OCI-LY1 (cell line): ENCODE data around the gene RFTN1.

Experiments used
- H2AFZ ChIP-seq: fragments of 200-600 bp; sonication (generic), shearing (Covaris generic); 2 replicates; pipeline ENCODE4 v1.6.0; 2014; ENCODE audit warnings: antibody characterized with exemption, mild to moderate bottlenecking, low read length
- H3F3A ChIP-seq: fragments of 200-600 bp; sonication (generic), shearing (Covaris generic); 2 replicates; pipeline ENCODE4 v1.6.0; 2014; ENCODE audit warnings: mild to moderate bottlenecking, antibody characterized with exemption, low read length, moderate library complexity; ENCODE audit not compliant: insufficient read depth
- H3K27ac ChIP-seq: fragments of 200-600 bp; sonication (generic); 2 replicates; pipeline ENCODE4 v1.5.1; 2014; ENCODE audit warnings: low read length, mixed run types, mild to moderate bottlenecking, low read depth; ENCODE audit not compliant: poor library complexity, severe bottlenecking
- H3K27me3 ChIP-seq: fragments of 200-600 bp; sonication (generic); 2 replicates; pipeline ENCODE4 v1.6.0; 2014; ENCODE audit warnings: antibody characterized with exemption, mild to moderate bottlenecking, low read length, moderate library complexity; ENCODE audit not compliant: insufficient read depth
- H3K36me3 ChIP-seq: fragments of 200-600 bp; sonication (generic); 2 replicates; pipeline ENCODE4 v1.6.1; 2014; ENCODE audit warnings: mild to moderate bottlenecking, antibody characterized with exemption, low read length, moderate library complexity, mixed read lengths; ENCODE audit not compliant: insufficient read depth
- H3K4me1 ChIP-seq: fragments of 200-600 bp; sonication (generic); 2 replicates; pipeline ENCODE4 v1.5.1; 2014; ENCODE audit warnings: mild to moderate bottlenecking, low read length, moderate library complexity; ENCODE audit not compliant: insufficient read depth, severe bottlenecking
- H3K4me2 ChIP-seq: fragments of 200-600 bp; sonication (generic), shearing (Covaris generic); 2 replicates; pipeline ENCODE4 v1.6.1; 2014; ENCODE audit warnings: low read length
- H3K4me3 ChIP-seq: fragments of 200-600 bp; sonication (generic); 2 replicates; pipeline ENCODE4 v1.5.1; 2014; ENCODE audit warnings: low read length, low read depth, mild to moderate bottlenecking, mixed read lengths; ENCODE audit not compliant: poor library complexity, severe bottlenecking
- H3K79me2 ChIP-seq: fragments of 200-600 bp; shearing (Covaris generic); 2 replicates; pipeline ENCODE4 v1.6.1; 2016; ENCODE audit warnings: mixed run types, low read length, mixed read lengths; ENCODE audit not compliant: insufficient read depth
- H3K9ac ChIP-seq: fragments of 200-600 bp; sonication (generic), shearing (Covaris generic); 2 replicates; pipeline ENCODE4 v1.6.1; 2014; ENCODE audit warnings: mild to moderate bottlenecking, low read length, mixed read lengths
- H3K9me2 ChIP-seq: fragments of 200-600 bp; sonication (generic), shearing (Covaris generic); 2 replicates; pipeline ENCODE4 v1.6.1; 2014; ENCODE audit warnings: low read depth, mild to moderate bottlenecking, low read length, mixed read lengths
- H3K9me3 ChIP-seq: fragments of 200-600 bp; shearing (Covaris generic); 2 replicates; pipeline ENCODE4 v1.6.1; 2014; ENCODE audit warnings: low read length, mixed read lengths
- H4K20me1 ChIP-seq: fragments of 200-600 bp; sonication (generic), shearing (Covaris generic); 2 replicates; pipeline ENCODE4 v1.6.0; 2016; ENCODE audit warnings: mild to moderate bottlenecking, low read length; ENCODE audit not compliant: insufficient read depth
- CTCF ChIP-seq: fragments of 200-600 bp; sonication (generic), shearing (Covaris generic); IDR thresholded peaks from 2 replicates; pipeline ENCODE4 v1.5.1; 2017; ENCODE audit warnings: mild to moderate bottlenecking, antibody characterized with exemption, low read length, moderate library complexity, mixed read lengths
- EZH2 ChIP-seq: fragments of 200-600 bp; sonication (generic), shearing (Covaris generic); IDR thresholded peaks from 2 replicates; pipeline ENCODE4 v1.8.0; 2017; ENCODE audit warnings: borderline replicate concordance, mixed run types, mild to moderate bottlenecking, antibody characterized with exemption, low read length, moderate library complexity, mixed read lengths

Gene RFTN1

GRCh38 chr3:16290827-16291196 lies 222.7 kb downstream of the RFTN1 start:
- no peak overlapping the region for H3K4me2 ChIP-seq
- H3K36me3 ChIP-seq, result peaks cover 53% of the 10 kb centered on the region
- H3K9ac ChIP-seq, result no peak overlapping the region

DNA sequence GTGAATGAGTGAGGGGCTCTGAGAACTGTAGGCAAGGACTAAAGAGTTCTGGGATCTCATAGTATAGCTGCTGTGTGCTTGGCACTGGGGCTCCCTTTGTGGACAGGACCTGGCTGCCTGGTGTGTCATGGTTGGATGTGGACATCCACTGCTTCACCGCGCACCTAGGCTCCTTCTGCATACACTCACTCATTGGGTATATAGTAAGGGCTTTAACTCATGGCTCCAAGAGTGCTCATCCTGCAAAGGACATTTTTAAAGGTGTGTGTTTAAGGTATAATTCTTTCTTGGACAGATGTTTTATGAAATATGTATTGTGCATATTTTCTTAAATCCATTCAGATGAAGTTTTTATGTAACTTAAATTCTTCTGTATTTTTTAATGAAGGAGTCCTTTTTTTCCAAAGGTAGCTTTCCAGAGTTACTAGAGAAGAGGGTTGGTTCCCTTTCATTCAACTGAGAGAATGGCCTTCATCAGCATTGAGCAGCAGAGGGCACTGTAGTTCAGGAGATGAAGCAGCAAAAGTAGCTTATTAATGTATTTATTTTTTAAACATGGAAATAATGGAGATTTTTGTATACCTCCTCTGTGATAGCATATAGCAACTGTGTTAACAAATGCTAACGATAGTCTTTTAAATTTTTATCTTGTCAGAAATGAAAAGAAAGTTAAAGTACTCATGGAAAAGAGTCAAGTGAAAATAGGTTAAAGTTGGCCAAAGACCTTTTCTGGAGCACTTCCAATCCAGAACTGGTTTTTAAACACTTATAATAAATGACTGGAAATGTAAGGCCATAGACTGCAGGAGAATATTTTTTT lies 223.3 kb downstream of the RFTN1 start:
- Histone ChIP-seq H3F3A (0 out of 2 replicates have a peak, but pooled peaks cover 6% of the 10 kb centered on the region), H3K9me2 (no peaks in the 10 kb centered on the region), H3K4me3 (no peak overlapping the region), H3K9ac (no peak overlapping the region), H3K4me2 (no peak overlapping the region), H3K9me3 (0 out of 2 replicates have a peak, but pooled peaks cover 3% of the 10 kb centered on the region), H3K27ac (peak overlapping the region; percentile 22), H2AFZ (no peak overlapping the region), H3K27me3 (no peaks in the 10 kb centered on the region), H3K36me3 (peaks cover 47% of the 10 kb centered on the region), H3K79me2 (no peaks in the 10 kb centered on the region), H3K4me1 (peaks cover 22% of the 10 kb centered on the region), H4K20me1 (no peaks in the 10 kb centered on the region)
- TF ChIP-seq EZH2 (no peak), CTCF (peak; percentile 88)

More at GRCh38 chr3:16290827-16291196, 222.7 kb downstream of the RFTN1 start:
- H2AFZ ChIP-seq, result no peak overlapping the region
- H3K9me2 ChIP-seq, result no peaks in the 10 kb centered on the region
- H3K79me2 ChIP-seq, result no peaks in the 10 kb centered on the region
- H3K9me3 ChIP-seq, result 0 out of 2 replicates have a peak, but pooled peaks cover 3% of the 10 kb centered on the region
- peaks cover 22% of the 10 kb centered on the region for H3K4me1 ChIP-seq
- no peak overlapping the region for H3K4me3 ChIP-seq
- 0 out of 2 replicates have a peak, but pooled peaks cover 3% of the 10 kb centered on the region for H3F3A ChIP-seq
- H3K27me3 ChIP-seq, result no peaks in the 10 kb centered on the region
- TF ChIP-seq EZH2 (no peak), CTCF (no peak)
- peak overlapping the region; percentile 22 for H3K27ac ChIP-seq
- no peaks in the 10 kb centered on the region for H4K20me1 ChIP-seq

- Histone ChIP-seq H3K4me3 (no peak overlapping the region), H2AFZ (no peak overlapping the region), H3K27me3 (no peaks in the 10 kb centered on the region), H3F3A (0 out of 2 replicates have a peak, but pooled peaks cover 6% of the 10 kb centered on the region), H4K20me1 (no peaks in the 10 kb centered on the region), H3K4me2 (no peak overlapping the region), H3K9me3 (0 out of 2 replicates have a peak, but pooled peaks cover 3% of the 10 kb centered on the region), H3K9ac (no peak overlapping the region), H3K27ac (no peak overlapping the region), H3K4me1 (peaks cover 22% of the 10 kb centered on the region), H3K36me3 (peaks cover 41% of the 10 kb centered on the region), H3K9me2 (no peaks in the 10 kb centered on the region), H3K79me2 (no peaks in the 10 kb centered on the region)
- no peak for TF ChIP-seq CTCF
- TF ChIP-seq EZH2, result no peak
Observed at GRCh38 chr3:16289144-16289889, 224.2 kb downstream of the RFTN1 start.
